SK-N-SH (cell line): ENCODE results near the gene CDRT15. TPM values are rescaled to one million over a fixed set of nuclear protein-coding genes. Genes with fewer than 3 reads are reported as not detected.

ENCODE experiments used
- CTCF ChIA-PET: fragments of 300-600, 350-600 bp; formaldehyde crosslinking; extraction: SDS; loops from one replicate; lab custom pipeline; 2021; lab: Yijun Ruan, JAX
- POLR2A ChIA-PET: fragments of 350-600 bp; sonication (Branson Sonifier 250); formaldehyde crosslinking; extraction: SDS; loops from one replicate; lab custom pipeline; 2020; ENCODE audit warnings: antibody characterized with exemption, inconsistent platforms; lab: Yijun Ruan, JAX
- DNase-seq: peaks from one replicate; pipeline ENCODE4 v3.0.0; 2012
- H2AFZ ChIP-seq: fragments of 200-600 bp; sonication (generic); 2 replicates; pipeline ENCODE4 v1.8.1; 2016; ENCODE audit warnings: antibody characterized with exemption, mild to moderate bottlenecking, low read depth
- H3F3A ChIP-seq: fragments of 200-600 bp; sonication (generic); replicated peaks from 2 replicates; pipeline ENCODE3; 2016; ENCODE audit warnings: antibody characterized with exemption, mild to moderate bottlenecking; ENCODE audit not compliant: insufficient read depth
- H3K27ac ChIP-seq, 2 experiments: fragments of 200-500 bp in 1 of 2; fragments of 200-600 bp in 1 of 2; sonication (Bioruptor generic) in 1 of 2; sonication (generic), shearing (Covaris generic) in 1 of 2; 2 replicates each; pipeline versions ENCODE4 v1.5.1 to v1.6.1; 2014 to 2016; ENCODE audit warnings: low read depth in 2 of 2, inconsistent platforms in 1 of 2, low read length in 1 of 2, mild to moderate bottlenecking in 1 of 2, mixed read lengths in 1 of 2
- H3K27me3 ChIP-seq: fragments of 200-600 bp; sonication (generic), shearing (Covaris generic); 2 replicates; pipeline ENCODE4 v1.6.1; 2016; ENCODE audit warnings: mixed run types; ENCODE audit not compliant: insufficient read depth
- H3K36me3 ChIP-seq, 2 experiments: fragments of 200-500 bp in 1 of 2; fragments of 200-600 bp in 1 of 2; sonication (Bioruptor generic) in 1 of 2; sonication (generic) in 1 of 2; replicated peaks in 1 of 2; 2 replicates each; pipeline versions ENCODE3 to v1.5.1; 2014 to 2016; ENCODE audit warnings: low read length in 1 of 2, mild to moderate bottlenecking in 1 of 2; ENCODE audit not compliant: insufficient read depth in 2 of 2, control insufficient read depth in 1 of 2
- H3K4me1 ChIP-seq, 2 experiments: fragments of 200-500 bp in 1 of 2; fragments of 200-600 bp in 1 of 2; sonication (Bioruptor generic) in 1 of 2; sonication (generic), shearing (Covaris generic) in 1 of 2; 2 replicates each; pipeline versions ENCODE4 v1.5.1 to v1.6.1; 2014 to 2016; ENCODE audit warnings: low read depth in 1 of 2, low read length in 1 of 2, mixed run types in 1 of 2; ENCODE audit not compliant: insufficient read depth in 2 of 2, control insufficient read depth in 1 of 2
- H3K4me2 ChIP-seq: fragments of 200-600 bp; sonication (generic), shearing (Covaris generic); 2 replicates; pipeline ENCODE4 v1.6.1; 2017; ENCODE audit warnings: mixed run types
- H3K4me3 ChIP-seq, 2 experiments: fragments of 200-500 bp in 1 of 2; fragments of 200-600 bp in 1 of 2; sonication (Bioruptor generic) in 1 of 2; sonication (generic), shearing (Covaris generic) in 1 of 2; 2 replicates each; pipeline versions ENCODE4 v1.5.1 to v1.8.1; 2014 to 2016; ENCODE audit warnings: low read depth in 2 of 2, inconsistent platforms in 1 of 2, low read length in 1 of 2, mild to moderate bottlenecking in 1 of 2, mixed read lengths in 1 of 2, moderate library complexity in 1 of 2
- H3K79me2 ChIP-seq: fragments of 200-600 bp; sonication (generic); 2 replicates; pipeline ENCODE4 v1.8.1; 2017; ENCODE audit warnings: mild to moderate bottlenecking; ENCODE audit not compliant: insufficient read depth
- H3K9ac ChIP-seq: fragments of 200-600 bp; sonication (generic); 2 replicates; pipeline ENCODE4 v1.6.1; 2017; ENCODE audit warnings: mixed run types
- H3K9me2 ChIP-seq: fragments of 200-600 bp; sonication (generic); 2 replicates; pipeline ENCODE4 v1.6.1; 2017; ENCODE audit warnings: mixed run types
- H3K9me3 ChIP-seq: fragments of 200-600 bp; sonication (generic); 2 replicates; pipeline ENCODE4 v1.6.1; 2017; ENCODE audit warnings: mixed run types, mild to moderate bottlenecking, moderate library complexity
- H4K20me1 ChIP-seq: fragments of 200-600 bp; sonication (generic); 2 replicates; pipeline ENCODE4 v1.6.1; 2017; ENCODE audit warnings: mild to moderate bottlenecking, mixed run types; ENCODE audit not compliant: insufficient read depth
- CTCF ChIP-seq: fragments of 200-600 bp; sonication (generic); IDR thresholded peaks from 2 replicates; pipeline ENCODE4 v1.6.1; 2017; ENCODE audit warnings: antibody characterized with exemption, mild to moderate bottlenecking, moderate library complexity
- ELF1 ChIP-seq: IDR thresholded peaks from 2 replicates; pipeline ENCODE4 v1.4.0; 2012
- EP300 ChIP-seq, 2 experiments: IDR thresholded peaks; 2 replicates each; pipeline versions ENCODE4 v1.4.0 to v1.6.1; 2012; ENCODE audit warnings: borderline replicate concordance in 1 of 2, low read depth in 1 of 2, low read length in 1 of 2
- EZH2phosphoT487 ChIP-seq: fragments of 200-600 bp; sonication (generic); IDR thresholded peaks from 2 replicates; pipeline ENCODE4 v1.6.1; 2017; ENCODE audit warnings: low read depth, mixed run types, mild to moderate bottlenecking, antibody characterized with exemption, moderate library complexity, borderline replicate concordance
- IRF3 ChIP-seq: fragments of 150-350 bp; IDR thresholded peaks from 2 replicates; pipeline ENCODE4 v1.6.1; 2016; ENCODE audit warnings: mild to moderate bottlenecking, low read depth, low read length
- JUND ChIP-seq: IDR thresholded peaks from 2 replicates; pipeline ENCODE4 v1.4.0; 2012
- MXI1 ChIP-seq: IDR thresholded peaks from 2 replicates; pipeline ENCODE4 v1.6.1; 2012; ENCODE audit warnings: mild to moderate bottlenecking, low read depth, low read length, improper control_type of control experiment
- NRF1 ChIP-seq: IDR thresholded peaks from 2 replicates; pipeline ENCODE4 v1.6.1; 2012; ENCODE audit warnings: low read depth, mild to moderate bottlenecking, low read length
- PBX3 ChIP-seq: IDR thresholded peaks from 2 replicates; pipeline ENCODE4; 2012
- RAD21 ChIP-seq: IDR thresholded peaks from 2 replicates; pipeline ENCODE4 v1.6.1; 2012; ENCODE audit warnings: mild to moderate bottlenecking, low read length
- RFX5 ChIP-seq: IDR thresholded peaks from 2 replicates; pipeline ENCODE4 v1.6.1; 2012; ENCODE audit warnings: mild to moderate bottlenecking, improper control_type of control experiment, low read length
- RXRA ChIP-seq: IDR thresholded peaks from 2 replicates; pipeline ENCODE4 v1.4.0; 2012; ENCODE audit warnings: low read depth, mild to moderate bottlenecking, borderline replicate concordance
- SIN3A ChIP-seq: IDR thresholded peaks from 2 replicates; pipeline ENCODE4 v1.6.1; 2012; ENCODE audit warnings: low read depth, mild to moderate bottlenecking, low read length, moderate library complexity, borderline replicate concordance
- USF1 ChIP-seq: IDR thresholded peaks from 2 replicates; pipeline ENCODE4 v1.4.0; 2012; ENCODE audit warnings: low read depth, borderline replicate concordance
- YY1 ChIP-seq: IDR thresholded peaks from 2 replicates; pipeline ENCODE4 v1.4.0; 2012; ENCODE audit warnings: low read depth, mild to moderate bottlenecking
- ZBTB33 ChIP-seq: IDR thresholded peaks from 2 replicates; pipeline ENCODE4 v1.4.0; 2012; ENCODE audit warnings: low read depth, borderline replicate concordance
- WGBS: methylation state at CpG from one replicate; pipeline ENCODE4 v1.1.6; 2017; ENCODE audit warnings: low lambda C conversion rate; 5-methylcytosine and 5-hydroxymethylcytosine counted together
- polyA plus RNA-seq, 3 experiments: library from polyadenylated mRNA; depleted of rRNA; stranded (reverse); fragments of >200 nt; gene quantifications; 2 replicates each; pipeline ENCODE4 v1.2.3, GENCODE V29; 2012
- TF ChIP-seq, protein P1 (sequence below): IDR thresholded peaks from 2 replicates; pipeline ENCODE4 v1.4.0; 2012; ENCODE audit warnings: low read depth

CDRT15 gene
- polyA plus RNA-seq, 1 of the 3 experiments (the other 2 are of a cell fraction) = not detected

DNA sequence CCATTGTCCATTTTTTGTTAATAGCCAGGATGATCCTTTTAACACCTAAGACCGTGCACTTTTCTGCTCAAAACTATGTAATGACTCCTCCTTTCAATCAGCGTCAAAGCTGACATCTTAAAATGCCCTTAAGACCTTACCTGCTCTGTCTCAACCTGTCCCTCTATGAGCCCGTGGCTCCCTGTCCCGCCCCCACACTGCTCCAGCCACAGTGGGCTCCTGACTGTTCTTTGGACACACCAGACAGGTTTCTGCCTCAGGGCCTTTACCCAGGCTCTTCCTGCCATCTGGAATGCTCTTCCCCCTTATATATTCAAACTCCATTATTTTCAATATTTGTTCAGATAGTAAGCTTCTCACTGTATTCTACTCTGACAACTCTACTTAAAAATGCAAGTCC is 14.1 kb downstream of the CDRT15 start:
- Histone ChIP-seq H3K36me3 (no peaks in the 10 kb centered on the region), H3K9me2 (no peaks in the 10 kb centered on the region), H4K20me1 (no peaks in the 10 kb centered on the region), H3K4me2 (no peak overlapping the region), H3K9me3 (no peaks in the 10 kb centered on the region), H3K27me3 (no peaks in the 10 kb centered on the region), H3K27ac (no peak overlapping the region), H3K79me2 (no peaks in the 10 kb centered on the region), H3K4me3 (no peak overlapping the region), H3K4me1 (no peaks in the 10 kb centered on the region), H2AFZ (no peak overlapping the region), H3F3A (no peaks in the 10 kb centered on the region), H3K9ac (no peak overlapping the region)
- ChIA-PET CTCF (interaction anchor here (0.6 kb wide), 1 partner anchor 542 kb away, joined by 3 read pairs; no protein-coding TSS in a partner anchor), POLR2A (no interaction called here)
- no peak for DNase-seq
- 81% methylated on average over 4 of the region's 4 CpGs for WGBS
- no peak for TF ChIP-seq USF1
- TF ChIP-seq NRF1 = no peak
- no peak for TF ChIP-seq RXRA

DNA sequence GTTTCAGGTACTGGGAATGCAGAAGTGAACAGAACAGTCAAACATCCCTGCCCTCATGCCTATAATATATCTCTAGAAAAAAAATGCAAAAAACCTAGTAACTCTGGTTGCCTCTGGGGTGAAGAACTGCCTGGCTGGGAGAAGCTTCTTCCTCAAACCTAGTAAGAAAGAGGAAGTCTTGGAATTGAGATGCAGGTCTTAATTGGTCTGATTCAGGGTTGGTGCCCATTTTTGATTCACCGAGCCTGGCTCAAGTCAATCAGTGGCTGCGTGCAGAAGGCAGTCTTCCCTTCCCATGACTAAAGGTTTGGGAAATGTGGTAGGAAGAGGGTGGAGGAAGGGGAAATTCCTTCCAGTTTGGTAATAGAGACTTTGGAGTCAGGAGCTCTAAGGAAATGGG is 22.4 kb downstream of the CDRT15 start:
- no peak overlapping the region for H3K4me2 ChIP-seq
- H3K4me3 ChIP-seq = no peak overlapping the region
- CTCF ChIA-PET = interaction anchor here (1.0 kb wide), 1 partner anchor 620 kb away, joined by 3 read pairs; no protein-coding TSS in a partner anchor
- no peaks in the 10 kb centered on the region for H3F3A ChIP-seq
- DNase-seq = no peak
- H3K36me3 ChIP-seq = no peaks in the 10 kb centered on the region
- no peaks in the 10 kb centered on the region for H3K9me3 ChIP-seq
- no peak overlapping the region for H2AFZ ChIP-seq
- H3K27ac ChIP-seq = no peak overlapping the region
- WGBS = 90% methylated on average over 2 of the region's 2 CpGs
- no peaks in the 10 kb centered on the region for H4K20me1 ChIP-seq
- TF ChIP-seq ELF1 (no peak), RAD21 (no peak), RXRA (no peak), PBX3 (no peak), EP300 (IDR thresholded peaks at IDR 0.05; ENCODE audit: borderline replicate concordance in 1 of 2, low read depth in 1 of 2, low read length in 1 of 2) (no peak), EZH2phosphoT487 (no peak), IRF3 (no peak), MXI1 (no peak), SIN3A (no peak), RFX5 (no peak), JUND (no peak), CTCF (no peak), ZBTB33 (no peak), YY1 (no peak)
- TF ChIP-seq, protein P1, sequence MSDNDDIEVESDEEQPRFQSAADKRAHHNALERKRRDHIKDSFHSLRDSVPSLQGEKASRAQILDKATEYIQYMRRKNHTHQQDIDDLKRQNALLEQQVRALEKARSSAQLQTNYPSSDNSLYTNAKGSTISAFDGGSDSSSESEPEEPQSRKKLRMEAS = no peak
- TF ChIP-seq, all 33 proteins: peak for 0
- POLR2A ChIA-PET = no interaction called here
- H3K27me3 ChIP-seq = no peaks in the 10 kb centered on the region
- H3K79me2 ChIP-seq = no peaks in the 10 kb centered on the region
- H3K9me2 ChIP-seq = no peaks in the 10 kb centered on the region
- H3K4me1 ChIP-seq = no peaks in the 10 kb centered on the region
- H3K9ac ChIP-seq = no peak overlapping the region
